Measurements from ENCODE around the gene HCN4.

GRCh38 chr15:73296609-73297353 lies 72.0 kb downstream of the HCN4 start:
- TF ChIP-seq CTCF (IDR thresholded peaks at IDR 0.05), result no peak
- TF ChIP-seq EZH2phosphoT487 (IDR thresholded peaks at IDR 0.05), result no peak
- TF ChIP-seq EZH2 (IDR thresholded peaks at IDR 0.05), result no peak

Measured in neural progenitor cell (in vitro differentiated cells).